GM12878 (cell line): ENCODE data around the gene CTXN1. TPM values are rescaled to one million over a fixed set of nuclear protein-coding genes. Genes with fewer than 3 reads are reported as not detected.

Experiments
- ATAC-seq: fragments of 200-7000 bp; cut with Tn5 transposase; 3 replicates; pipeline ENCODE4 v1.9.1; 2020; ENCODE audit warnings: mild to moderate bottlenecking, moderate library complexity
- Bru-seq: library from RNA; stranded (reverse); fragments of 400-500 nt; gene quantifications from one replicate; lab custom pipeline; 2021; lab: Mats Ljungman, UMichigan
- BruChase-seq, 2 experiments: library from RNA; stranded (reverse); fragments of 400-500 nt; gene quantifications; one replicate each; lab custom pipeline; 2021; lab: Mats Ljungman, UMichigan
- BruUV-seq: library from RNA; stranded (reverse); fragments of 400-500 nt; replicated peaks from 2 replicates; lab custom pipeline; 2021; lab: Mats Ljungman, UMichigan
- CTCF ChIA-PET: fragments of 300-600 bp; sonication (Branson Sonifier 250); formaldehyde crosslinking; extraction: SDS; loops from one replicate; lab custom pipeline; 2021; ENCODE audit warnings: inconsistent platforms; lab: Yijun Ruan, JAX
- POLR2A ChIA-PET: fragments of 350-600 bp; formaldehyde crosslinking; extraction: SDS; loops from one replicate; lab custom pipeline; 2021; ENCODE audit warnings: inconsistent platforms; lab: Charles Lee
- RAD21 ChIA-PET: fragments of 300-600 bp; sonication (Branson Sonifier 250); formaldehyde crosslinking; loops from one replicate; lab custom pipeline; 2023; ENCODE audit warnings: antibody characterized with exemption; ENCODE audit not compliant: unreplicated experiment; lab: Charles Lee
- SMC1A ChIA-PET: fragments of 300-600 bp; sonication (Branson Sonifier 250); formaldehyde crosslinking; loops from one replicate; lab custom pipeline; 2023; ENCODE audit not compliant: unreplicated experiment, uncharacterized antibody; lab: Charles Lee
- DNase-seq: peaks from one replicate; pipeline ENCODE4 v3.0.0-alpha.2; 2011; ENCODE audit warnings: low read depth, low spot score
- FAIRE-seq: peaks from 3 replicates; lab custom pipeline; 2011; peaks lifted over from hg19 to GRCh38; lab: Jason Lieb, UNC
- H2AFZ ChIP-seq: 2 replicates; pipeline ENCODE4 v1.6.0; 2011; ENCODE audit warnings: low read depth, low read length, control low read depth; ENCODE audit not compliant: control insufficient read depth
- H3K27ac ChIP-seq: 2 replicates; pipeline ENCODE4 v1.5.1; 2011; ENCODE audit warnings: control low read depth; ENCODE audit not compliant: control insufficient read depth, insufficient read depth
- H3K27me3 ChIP-seq, 2 experiments: replicated peaks in 1 of 2; 2 replicates each; pipeline versions ENCODE4 v1.6.0 to v1.6.1; 2011; ENCODE audit warnings: low read length in 1 of 2; ENCODE audit not compliant: control insufficient read depth in 2 of 2, insufficient read depth in 2 of 2
- H3K36me3 ChIP-seq, 2 experiments: 2 replicates each; pipeline ENCODE4 v1.5.1; 2011; ENCODE audit warnings: low read length in 1 of 2; ENCODE audit not compliant: control insufficient read depth in 2 of 2, insufficient read depth in 2 of 2
- H3K4me1 ChIP-seq: 2 replicates; pipeline ENCODE4 v1.6.1; 2011; ENCODE audit warnings: mild to moderate bottlenecking, low read length, moderate library complexity, mixed read lengths; ENCODE audit not compliant: control insufficient read depth, insufficient read depth
- H3K4me2 ChIP-seq: 2 replicates; pipeline ENCODE4 v1.6.0; 2011; ENCODE audit warnings: control low read depth; ENCODE audit not compliant: control insufficient read depth, insufficient read depth
- H3K4me3 ChIP-seq: fragments of 200-600 bp; sonication (generic); 2 replicates; pipeline ENCODE4 v1.5.1; 2016
- H3K79me2 ChIP-seq: 2 replicates; pipeline ENCODE4 v1.6.0; 2011; ENCODE audit warnings: low read length; ENCODE audit not compliant: control insufficient read depth, insufficient read depth
- H3K9ac ChIP-seq: 2 replicates; pipeline ENCODE4 v1.8.0; 2011; ENCODE audit warnings: low read length, control low read depth, mixed read lengths; ENCODE audit not compliant: control insufficient read depth, insufficient read depth
- H3K9me3 ChIP-seq: replicated peaks from 3 replicates; pipeline ENCODE4 v1.5.1; 2011; ENCODE audit warnings: mild to moderate bottlenecking, low read length; ENCODE audit not compliant: control insufficient read depth, insufficient read depth
- H4K20me1 ChIP-seq: 2 replicates; pipeline ENCODE4 v1.6.0; 2011; ENCODE audit not compliant: control insufficient read depth, insufficient read depth
- IRF5 ChIP-seq: fragments of 450-650 bp; IDR thresholded peaks from 2 replicates; pipeline ENCODE4 v1.6.1; 2017; ENCODE audit warnings: borderline replicate concordance
- NR2C2 ChIP-seq: IDR thresholded peaks from 2 replicates; pipeline ENCODE4 v1.6.1; 2011; ENCODE audit warnings: borderline replicate concordance, low read depth; ENCODE audit not compliant: control insufficient read depth, insufficient read length
- NRF1 ChIP-seq: conservative IDR thresholded peaks from 2 replicates; pipeline ENCODE4 v1.6.1; 2011; ENCODE audit warnings: mild to moderate bottlenecking, low read depth, low read length, improper control_type of control experiment
- PKNOX1 ChIP-seq: fragments of 450-650 bp; IDR thresholded peaks from 2 replicates; pipeline ENCODE4 v1.6.1; 2016; ENCODE audit warnings: mild to moderate bottlenecking
- POLR2A ChIP-seq: IDR thresholded peaks from 2 replicates; pipeline ENCODE4 v1.6.1; 2011; ENCODE audit warnings: low read depth, mild to moderate bottlenecking, low read length
- POLR2AphosphoS2 ChIP-seq: IDR thresholded peaks from 2 replicates; pipeline ENCODE4 v1.6.1; 2011; ENCODE audit warnings: low read depth, mild to moderate bottlenecking, low read length, improper control_type of control experiment, moderate library complexity
- STAT3 ChIP-seq: IDR thresholded peaks from 2 replicates; pipeline ENCODE4 v1.6.1; 2011; ENCODE audit warnings: low read depth, low read length, improper control_type of control experiment
- WGBS: methylation state at CpG from one replicate; pipeline ENCODE4 v1.1.6; 2016; ENCODE audit warnings: low lambda C conversion rate; ENCODE audit not compliant: insufficient replicate concordance, insufficient coverage; ENCODE audit errors: missing lambda C conversion rate; 5-methylcytosine and 5-hydroxymethylcytosine counted together
- in situ Hi-C: fragments of 300-500 bp; cut with MboI; formaldehyde crosslinking; loops from 9 replicates; pipeline ENCODE4 v1.14.3; 2018; ENCODE audit warnings: mixed read lengths
- intact Hi-C: fragments of 100-400 bp; cut with micrococcal nuclease; formaldehyde crosslinking; loops from one replicate; pipeline ENCODE4 v1.14.2; 2022; ENCODE audit not compliant: unreplicated experiment
- long read RNA-seq, 2 experiments: library from polyadenylated mRNA; unstranded; transcript quantifications; one replicate each; pipeline ENCODE4 v2.0.0, GENCODE V29; 2019 to 2020
- polyA minus RNA-seq, 3 experiments: library from RNA; depleted of rRNA, polyadenylated mRNA; stranded (reverse); fragments of >200 nt; gene quantifications; 2 replicates each; pipeline ENCODE4 v1.2.3, GENCODE V29; 2011
- polyA plus RNA-seq, 11 experiments: library from polyadenylated mRNA; depleted of rRNA in 4 of 11; unstranded in 6 of 11; stranded (reverse) in 5 of 11; fragments of >200 nt; fragmentation: Nextera tagmentation in 4 of 11; fragmentation: Illumina TruSeq in 1 of 11; extraction: Ambion mirVana in 4 of 11; extraction: Trizol in 1 of 11; gene quantifications; 1 replicate in 1 of 11; 2 replicates in 10 of 11; pipeline versions ENCODE4 v1.2.1 to v1.2.3, GENCODE V29; 2011 to 2016; ENCODE audit warnings: inconsistent platforms in 2 of 11, missing spikeins in 2 of 11, low read depth in 1 of 11
- total RNA-seq, 4 experiments: library from RNA; depleted of rRNA in 3 of 4; stranded (reverse); fragments of >200 nt in 3 of 4; fragmentation: Illumina TruSeq in 1 of 4; extraction: Trizol in 1 of 4; gene quantifications; 2 replicates each; pipeline versions ENCODE4 v1.2.1 to v1.2.3, GENCODE V29; 2013 to 2021
- TF ChIP-seq, protein P1 (sequence below): IDR thresholded peaks from 2 replicates; pipeline ENCODE4 v1.6.1; 2012; ENCODE audit warnings: low read depth, low read length, improper control_type of control experiment

Gene CTXN1
- total RNA-seq (2013; cell fraction: nucleolus; rRNA removed) = not detected in 2 replicates
- total RNA-seq (2014; rRNA removed) (0.11 and 0.23 TPM in 2 replicates), total RNA-seq (2014; rRNA removed; fragmentation: Illumina TruSeq; extraction: Trizol) (not detected in 2 replicates), total RNA-seq (2021) (1.0 and 1.1 TPM in 2 replicates), polyA plus RNA-seq (2011; rRNA removed) (not detected in 2 replicates), polyA plus RNA-seq (2014; fragmentation: Illumina TruSeq; extraction: Trizol) (0.04 TPM in 1 of 2 replicates, not detected in the other), polyA plus RNA-seq (2014; fragmentation: Nextera tagmentation; extraction: Ambion mirVana) (not detected), polyA plus RNA-seq (2014; rRNA removed) (0.33 and 0.84 TPM in 2 replicates), polyA plus RNA-seq (2016; fragmentation: Nextera tagmentation; extraction: Ambion mirVana) (under 1 TPM; 0.43 to 0.57 TPM), polyA minus RNA-seq (2011; rRNA and poly(A)+ RNA removed) (not detected in 2 replicates), Bru-seq, nascent RNA (not detected), BruChase-seq, experiment 1, labeled RNA remaining after a 6-hour chase (not detected), BruChase-seq, experiment 2, labeled RNA remaining after a 2-hour chase (percentile 21 among the genes with signal in this experiment)
- not detected for polyA plus RNA-seq (2011; ENCODE audit: low read depth)
- polyA plus RNA-seq (2011; cell fraction: cytosol; rRNA removed) = 0.15 and 0.32 TPM in 2 replicates
- polyA plus RNA-seq (2011; cell fraction: nucleus; rRNA removed) = 0.28 and 0.69 TPM in 2 replicates
- polyA plus RNA-seq (2012) = 0.17 and 0.49 TPM in 2 replicates
- polyA minus RNA-seq (2011; cell fraction: cytosol; rRNA and poly(A)+ RNA removed) = 1.7 TPM in 1 of 2 replicates, not detected in the other
- polyA minus RNA-seq (2011; cell fraction: nucleus; rRNA and poly(A)+ RNA removed) = not detected in 2 replicates
- long read RNA-seq, experiment 1 = 0 reads
- long read RNA-seq, experiment 2 = 0 reads

GRCh38 chr19:7926021-7926726 lies at the start of gene CTXN1:
Gene CTXN1, minus strand, starts transcription at chr19:7926135. Its CDS starts 597 bp downstream, at chr19:7925538.
- ChIA-PET SMC1A (no interaction called here), CTCF (interaction anchor here (0.5 to 1.9 kb wide), 2 partner anchors 18 to 231 kb away, joined by 4 to 8 read pairs; no protein-coding TSS in a partner anchor), POLR2A (interaction anchor here (0.6 kb wide), 1 partner anchor 56 kb away, joined by 3 read pairs; no protein-coding TSS in a partner anchor), RAD21 (no interaction called here)
- in situ Hi-C loops = no loop called here
- Histone ChIP-seq H3K9ac (no peak within 1 kb of the TSS), H3K27me3 (no peaks in the 10 kb centered on the region), H3K4me2 (peak within 1 kb of the TSS; percentile 64; the same call in 1 of the 2 replicates), H3K4me3 (no peak within 1 kb of the TSS), H2AFZ (peak within 1 kb of the TSS; percentile 29; the same call in 1 of the 2 replicates), H3K79me2 (no peaks in the 10 kb centered on the region), H3K4me1 (peaks cover 2% of the 10 kb centered on the region; the same call in 1 of the 2 replicates), H3K27ac (no peak within 1 kb of the TSS), H3K9me3 (no peaks in the 10 kb centered on the region), H3K36me3 (peaks cover 6 to 7% of the 10 kb centered on the region in 2 experiments; a peak in 3 of 4 replicates), H4K20me1 (no peaks in the 10 kb centered on the region; the same call in 1 of the 2 replicates)
- FAIRE-seq = no peak
- no peak for DNase-seq
- 47% methylated on average over 19 of the region's 65 CpGs for WGBS
- peak; percentile 63 for ATAC-seq
- intact Hi-C loops = no loop called here
- no TSS peak for BruUV-seq
- TF ChIP-seq, protein P1, sequence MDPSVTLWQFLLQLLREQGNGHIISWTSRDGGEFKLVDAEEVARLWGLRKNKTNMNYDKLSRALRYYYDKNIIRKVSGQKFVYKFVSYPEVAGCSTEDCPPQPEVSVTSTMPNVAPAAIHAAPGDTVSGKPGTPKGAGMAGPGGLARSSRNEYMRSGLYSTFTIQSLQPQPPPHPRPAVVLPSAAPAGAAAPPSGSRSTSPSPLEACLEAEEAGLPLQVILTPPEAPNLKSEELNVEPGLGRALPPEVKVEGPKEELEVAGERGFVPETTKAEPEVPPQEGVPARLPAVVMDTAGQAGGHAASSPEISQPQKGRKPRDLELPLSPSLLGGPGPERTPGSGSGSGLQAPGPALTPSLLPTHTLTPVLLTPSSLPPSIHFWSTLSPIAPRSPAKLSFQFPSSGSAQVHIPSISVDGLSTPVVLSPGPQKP = no peak
- TF ChIP-seq POLR2AphosphoS2 = 0 out of 2 replicates have a peak, but pooled peaks have one; percentile 10
- TF ChIP-seq NR2C2 = no peak
- TF ChIP-seq POLR2A = peak; percentile 72
- TF ChIP-seq PKNOX1 = no peak
- TF ChIP-seq NRF1 = 0 out of 2 replicates have a peak, but pooled peaks have one; percentile 28
- no peak for TF ChIP-seq IRF5
- TF ChIP-seq STAT3 = no peak
